GM12878 (cell line): ENCODE results near the gene F2RL3. TPM values are rescaled to one million over a fixed set of nuclear protein-coding genes. Genes with fewer than 3 reads are reported as not detected.

Source experiments
- ATAC-seq: fragments of 200-7000 bp; cut with Tn5 transposase; 3 replicates; pipeline ENCODE4 v1.9.1; 2020; ENCODE audit warnings: mild to moderate bottlenecking, moderate library complexity
- BruUV-seq: library from RNA; stranded (reverse); fragments of 400-500 nt; replicated peaks from 2 replicates; lab custom pipeline; 2021; lab: Mats Ljungman, UMichigan
- CTCF ChIA-PET: fragments of 300-600 bp; sonication (Branson Sonifier 250); formaldehyde crosslinking; extraction: SDS; loops from one replicate; lab custom pipeline; 2021; ENCODE audit warnings: inconsistent platforms; lab: Yijun Ruan, JAX
- POLR2A ChIA-PET: fragments of 350-600 bp; formaldehyde crosslinking; extraction: SDS; loops from one replicate; lab custom pipeline; 2021; ENCODE audit warnings: inconsistent platforms; lab: Charles Lee
- RAD21 ChIA-PET: fragments of 300-600 bp; sonication (Branson Sonifier 250); formaldehyde crosslinking; loops from one replicate; lab custom pipeline; 2023; ENCODE audit warnings: antibody characterized with exemption; ENCODE audit not compliant: unreplicated experiment; lab: Charles Lee
- SMC1A ChIA-PET: fragments of 300-600 bp; sonication (Branson Sonifier 250); formaldehyde crosslinking; loops from one replicate; lab custom pipeline; 2023; ENCODE audit not compliant: unreplicated experiment, uncharacterized antibody; lab: Charles Lee
- DNase-seq: peaks from one replicate; pipeline ENCODE4 v3.0.0-alpha.2; 2011; ENCODE audit warnings: low read depth, low spot score
- FAIRE-seq: peaks from 3 replicates; lab custom pipeline; 2011; peaks lifted over from hg19 to GRCh38; lab: Jason Lieb, UNC
- H2AFZ ChIP-seq: 2 replicates; pipeline ENCODE4 v1.6.0; 2011; ENCODE audit warnings: low read depth, low read length, control low read depth; ENCODE audit not compliant: control insufficient read depth
- H3K27ac ChIP-seq: 2 replicates; pipeline ENCODE4 v1.5.1; 2011; ENCODE audit warnings: control low read depth; ENCODE audit not compliant: control insufficient read depth, insufficient read depth
- H3K27me3 ChIP-seq, 2 experiments: replicated peaks in 1 of 2; 2 replicates each; pipeline versions ENCODE4 v1.6.0 to v1.6.1; 2011; ENCODE audit warnings: low read length in 1 of 2; ENCODE audit not compliant: control insufficient read depth in 2 of 2, insufficient read depth in 2 of 2
- H3K36me3 ChIP-seq, 2 experiments: 2 replicates each; pipeline ENCODE4 v1.5.1; 2011; ENCODE audit warnings: low read length in 1 of 2; ENCODE audit not compliant: control insufficient read depth in 2 of 2, insufficient read depth in 2 of 2
- H3K4me1 ChIP-seq: 2 replicates; pipeline ENCODE4 v1.6.1; 2011; ENCODE audit warnings: mild to moderate bottlenecking, low read length, moderate library complexity, mixed read lengths; ENCODE audit not compliant: control insufficient read depth, insufficient read depth
- H3K4me2 ChIP-seq: 2 replicates; pipeline ENCODE4 v1.6.0; 2011; ENCODE audit warnings: control low read depth; ENCODE audit not compliant: control insufficient read depth, insufficient read depth
- H3K4me3 ChIP-seq: fragments of 200-600 bp; sonication (generic); 2 replicates; pipeline ENCODE4 v1.5.1; 2016
- H3K79me2 ChIP-seq: 2 replicates; pipeline ENCODE4 v1.6.0; 2011; ENCODE audit warnings: low read length; ENCODE audit not compliant: control insufficient read depth, insufficient read depth
- H3K9ac ChIP-seq: 2 replicates; pipeline ENCODE4 v1.8.0; 2011; ENCODE audit warnings: low read length, control low read depth, mixed read lengths; ENCODE audit not compliant: control insufficient read depth, insufficient read depth
- H3K9me3 ChIP-seq: replicated peaks from 3 replicates; pipeline ENCODE4 v1.5.1; 2011; ENCODE audit warnings: mild to moderate bottlenecking, low read length; ENCODE audit not compliant: control insufficient read depth, insufficient read depth
- H4K20me1 ChIP-seq: 2 replicates; pipeline ENCODE4 v1.6.0; 2011; ENCODE audit not compliant: control insufficient read depth, insufficient read depth
- CBX3 ChIP-seq: fragments of 200-600 bp; sonication (generic); IDR thresholded peaks from 2 replicates; pipeline ENCODE4 v1.6.1; 2016; ENCODE audit warnings: low read depth, borderline replicate concordance
- GATAD2B ChIP-seq: fragments of 450-650 bp; conservative IDR thresholded peaks from 2 replicates; pipeline ENCODE4 v1.6.1; 2017; ENCODE audit warnings: low read depth, mild to moderate bottlenecking, moderate library complexity
- IRF4 ChIP-seq: IDR thresholded peaks from 2 replicates; pipeline ENCODE4 v1.6.1; 2011; ENCODE audit warnings: low read depth, low read length
- NFXL1 ChIP-seq: fragments of 450-650 bp; IDR thresholded peaks from 2 replicates; pipeline ENCODE4 v1.6.1; 2017; ENCODE audit warnings: antibody characterized with exemption, mild to moderate bottlenecking, borderline replicate concordance
- NFYB ChIP-seq: IDR thresholded peaks from 2 replicates; pipeline ENCODE4 v1.6.1; 2011; ENCODE audit warnings: low read depth, mild to moderate bottlenecking, low read length, improper control_type of control experiment, moderate library complexity; ENCODE audit not compliant: insufficient read depth
- RCOR1 ChIP-seq: conservative IDR thresholded peaks from 2 replicates; pipeline ENCODE4 v1.6.1; 2012; ENCODE audit warnings: low read depth, low read length, improper control_type of control experiment
- RUNX3 ChIP-seq: IDR thresholded peaks from 2 replicates; pipeline ENCODE4 v1.6.1; 2012; ENCODE audit warnings: low read length, inconsistent platforms
- TCF12 ChIP-seq: IDR thresholded peaks from 2 replicates; pipeline ENCODE4 v1.6.1; 2011; ENCODE audit warnings: low read depth, mild to moderate bottlenecking, low read length
- TCF3 ChIP-seq: IDR thresholded peaks from 2 replicates; pipeline ENCODE4 v1.6.1; 2012; ENCODE audit warnings: low read depth, mild to moderate bottlenecking, low read length, borderline replicate concordance; ENCODE audit not compliant: insufficient read depth
- WGBS: methylation state at CpG from one replicate; pipeline ENCODE4 v1.1.6; 2016; ENCODE audit warnings: low lambda C conversion rate; ENCODE audit not compliant: insufficient replicate concordance, insufficient coverage; ENCODE audit errors: missing lambda C conversion rate; 5-methylcytosine and 5-hydroxymethylcytosine counted together
- in situ Hi-C: fragments of 300-500 bp; cut with MboI; formaldehyde crosslinking; loops from 9 replicates; pipeline ENCODE4 v1.14.3; 2018; ENCODE audit warnings: mixed read lengths
- intact Hi-C: fragments of 100-400 bp; cut with micrococcal nuclease; formaldehyde crosslinking; loops from one replicate; pipeline ENCODE4 v1.14.2; 2022; ENCODE audit not compliant: unreplicated experiment
- polyA plus RNA-seq, 11 experiments: library from polyadenylated mRNA; depleted of rRNA in 4 of 11; unstranded in 6 of 11; stranded (reverse) in 5 of 11; fragments of >200 nt; fragmentation: Nextera tagmentation in 4 of 11; fragmentation: Illumina TruSeq in 1 of 11; extraction: Ambion mirVana in 4 of 11; extraction: Trizol in 1 of 11; gene quantifications; 1 replicate in 1 of 11; 2 replicates in 10 of 11; pipeline versions ENCODE4 v1.2.1 to v1.2.3, GENCODE V29; 2011 to 2016; ENCODE audit warnings: inconsistent platforms in 2 of 11, missing spikeins in 2 of 11, low read depth in 1 of 11
- total RNA-seq, 4 experiments: library from RNA; depleted of rRNA in 3 of 4; stranded (reverse); fragments of >200 nt in 3 of 4; fragmentation: Illumina TruSeq in 1 of 4; extraction: Trizol in 1 of 4; gene quantifications; 2 replicates each; pipeline versions ENCODE4 v1.2.1 to v1.2.3, GENCODE V29; 2013 to 2021
- TF ChIP-seq, protein P1 (sequence below): fragments of 450-650 bp; IDR thresholded peaks from 2 replicates; pipeline ENCODE4 v1.6.1; 2016; ENCODE audit warnings: mild to moderate bottlenecking, moderate library complexity, borderline replicate concordance
- TF ChIP-seq, protein P2 (sequence below): fragments of 450-650 bp; IDR thresholded peaks from 2 replicates; pipeline ENCODE4 v1.6.1; 2016; ENCODE audit warnings: mild to moderate bottlenecking
- TF ChIP-seq, protein P3 (sequence below): IDR thresholded peaks from 2 replicates; pipeline ENCODE4 v1.6.1; 2012; ENCODE audit warnings: low read depth, low read length, improper control_type of control experiment
- TF ChIP-seq, protein P4 (sequence below): fragments of 450-650 bp; IDR thresholded peaks from 2 replicates; pipeline ENCODE4 v1.6.1; 2018; ENCODE audit warnings: mild to moderate bottlenecking, low read depth, moderate library complexity; ENCODE audit not compliant: partially characterized antibody

The F2RL3 gene
- total and polyA plus RNA-seq, 10 of the 15 experiments (the other 5 are each of a cell fraction or from before 2014, with no cell fraction given), result 0.01 to 1.2 (median 0.29) TPM

DNA sequence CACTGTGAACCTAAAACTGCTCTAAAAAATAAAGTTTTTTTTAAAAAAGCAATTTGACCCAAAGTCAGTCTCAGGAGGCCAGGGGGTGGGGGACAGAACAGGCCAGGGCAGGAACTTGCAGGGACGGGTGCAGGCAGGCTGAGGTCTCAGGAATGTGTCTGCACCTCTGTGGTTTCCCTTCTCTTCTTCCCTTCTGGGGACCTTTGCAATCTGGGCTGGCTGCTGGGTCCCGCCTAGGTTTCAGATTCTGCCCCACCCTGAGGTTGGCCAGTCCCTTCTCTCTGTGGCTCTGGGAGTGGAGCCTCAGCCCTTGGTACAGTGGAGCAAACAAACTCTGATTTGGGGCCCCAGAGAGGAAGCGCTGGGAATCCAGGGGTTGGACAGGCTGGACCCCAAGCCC, 5.3 kb upstream of the F2RL3 start (continued):
- TF ChIP-seq, protein P1, sequence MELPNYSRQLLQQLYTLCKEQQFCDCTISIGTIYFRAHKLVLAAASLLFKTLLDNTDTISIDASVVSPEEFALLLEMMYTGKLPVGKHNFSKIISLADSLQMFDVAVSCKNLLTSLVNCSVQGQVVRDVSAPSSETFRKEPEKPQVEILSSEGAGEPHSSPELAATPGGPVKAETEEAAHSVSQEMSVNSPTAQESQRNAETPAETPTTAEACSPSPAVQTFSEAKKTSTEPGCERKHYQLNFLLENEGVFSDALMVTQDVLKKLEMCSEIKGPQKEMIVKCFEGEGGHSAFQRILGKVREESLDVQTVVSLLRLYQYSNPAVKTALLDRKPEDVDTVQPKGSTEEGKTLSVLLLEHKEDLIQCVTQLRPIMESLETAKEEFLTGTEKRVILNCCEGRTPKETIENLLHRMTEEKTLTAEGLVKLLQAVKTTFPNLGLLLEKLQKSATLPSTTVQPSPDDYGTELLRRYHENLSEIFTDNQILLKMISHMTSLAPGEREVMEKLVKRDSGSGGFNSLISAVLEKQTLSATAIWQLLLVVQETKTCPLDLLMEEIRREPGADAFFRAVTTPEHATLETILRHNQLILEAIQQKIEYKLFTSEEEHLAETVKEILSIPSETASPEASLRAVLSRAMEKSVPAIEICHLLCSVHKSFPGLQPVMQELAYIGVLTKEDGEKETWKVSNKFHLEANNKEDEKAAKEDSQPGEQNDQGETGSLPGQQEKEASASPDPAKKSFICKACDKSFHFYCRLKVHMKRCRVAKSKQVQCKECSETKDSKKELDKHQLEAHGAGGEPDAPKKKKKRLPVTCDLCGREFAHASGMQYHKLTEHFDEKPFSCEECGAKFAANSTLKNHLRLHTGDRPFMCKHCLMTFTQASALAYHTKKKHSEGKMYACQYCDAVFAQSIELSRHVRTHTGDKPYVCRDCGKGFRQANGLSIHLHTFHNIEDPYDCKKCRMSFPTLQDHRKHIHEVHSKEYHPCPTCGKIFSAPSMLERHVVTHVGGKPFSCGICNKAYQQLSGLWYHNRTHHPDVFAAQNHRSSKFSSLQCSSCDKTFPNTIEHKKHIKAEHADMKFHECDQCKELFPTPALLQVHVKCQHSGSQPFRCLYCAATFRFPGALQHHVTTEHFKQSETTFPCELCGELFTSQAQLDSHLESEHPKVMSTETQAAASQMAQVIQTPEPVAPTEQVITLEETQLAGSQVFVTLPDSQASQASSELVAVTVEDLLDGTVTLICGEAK, result no peak

- POLR2A ChIA-PET, result interaction anchor here (0.7 kb wide), 1 partner anchor 171 kb away, joined by 3 read pairs; no protein-coding TSS in a partner anchor
- H3K9ac ChIP-seq, result no peak overlapping the region
- WGBS, result 25% methylated on average over 5 of the region's 5 CpGs
- no peaks in the 10 kb centered on the region for H3K79me2 ChIP-seq
- BruUV-seq, result no TSS peak
- in situ Hi-C loops (no loop called here), intact Hi-C loops (no loop called here)
- SMC1A ChIA-PET, result interaction anchor here (0.6 kb wide), 1 partner anchor 179 kb away, joined by 3 read pairs; no protein-coding TSS in a partner anchor
- no peak for DNase-seq
- no peaks in the 10 kb centered on the region; a peak in 1 of 4 replicates for H3K36me3 ChIP-seq
- H3K4me3 ChIP-seq, result no peak overlapping the region
- H3K27ac ChIP-seq, result no peak overlapping the region
- no peak overlapping the region for H2AFZ ChIP-seq
- FAIRE-seq, result no peak
- CTCF ChIA-PET, result interaction anchor here (0.6 kb wide), 1 partner anchor 170 kb away, joined by 5 read pairs; no protein-coding TSS in a partner anchor
- H3K4me1 ChIP-seq, result peaks cover 19% of the 10 kb centered on the region
- no peak for ATAC-seq
- RAD21 ChIA-PET, result interaction anchor here (0.6 kb wide), 1 partner anchor 843 kb away, joined by 3 read pairs; no protein-coding TSS in a partner anchor
- no peaks in the 10 kb centered on the region for H3K27me3 ChIP-seq
- H3K4me2 ChIP-seq, result no peak overlapping the region
- H3K9me3 ChIP-seq, result peaks cover 16% of the 10 kb centered on the region; the same call in 2 of the 3 replicates
- H4K20me1 ChIP-seq, result no peaks in the 10 kb centered on the region
- TF ChIP-seq CBX3 (no peak), IRF4 (no peak), TCF12 (no peak), GATAD2B (no peak), RCOR1 (no peak), NFXL1 (no peak), NFYB (no peak), RUNX3 (no peak), TCF3 (no peak)
- TF ChIP-seq, protein P2, sequence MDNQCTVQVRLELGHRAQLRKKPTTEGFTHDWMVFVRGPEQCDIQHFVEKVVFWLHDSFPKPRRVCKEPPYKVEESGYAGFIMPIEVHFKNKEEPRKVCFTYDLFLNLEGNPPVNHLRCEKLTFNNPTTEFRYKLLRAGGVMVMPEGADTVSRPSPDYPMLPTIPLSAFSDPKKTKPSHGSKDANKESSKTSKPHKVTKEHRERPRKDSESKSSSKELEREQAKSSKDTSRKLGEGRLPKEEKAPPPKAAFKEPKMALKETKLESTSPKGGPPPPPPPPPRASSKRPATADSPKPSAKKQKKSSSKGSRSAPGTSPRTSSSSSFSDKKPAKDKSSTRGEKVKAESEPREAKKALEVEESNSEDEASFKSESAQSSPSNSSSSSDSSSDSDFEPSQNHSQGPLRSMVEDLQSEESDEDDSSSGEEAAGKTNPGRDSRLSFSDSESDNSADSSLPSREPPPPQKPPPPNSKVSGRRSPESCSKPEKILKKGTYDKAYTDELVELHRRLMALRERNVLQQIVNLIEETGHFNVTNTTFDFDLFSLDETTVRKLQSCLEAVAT, result no peak
- TF ChIP-seq, protein P3, sequence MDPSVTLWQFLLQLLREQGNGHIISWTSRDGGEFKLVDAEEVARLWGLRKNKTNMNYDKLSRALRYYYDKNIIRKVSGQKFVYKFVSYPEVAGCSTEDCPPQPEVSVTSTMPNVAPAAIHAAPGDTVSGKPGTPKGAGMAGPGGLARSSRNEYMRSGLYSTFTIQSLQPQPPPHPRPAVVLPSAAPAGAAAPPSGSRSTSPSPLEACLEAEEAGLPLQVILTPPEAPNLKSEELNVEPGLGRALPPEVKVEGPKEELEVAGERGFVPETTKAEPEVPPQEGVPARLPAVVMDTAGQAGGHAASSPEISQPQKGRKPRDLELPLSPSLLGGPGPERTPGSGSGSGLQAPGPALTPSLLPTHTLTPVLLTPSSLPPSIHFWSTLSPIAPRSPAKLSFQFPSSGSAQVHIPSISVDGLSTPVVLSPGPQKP, result no peak
- TF ChIP-seq, protein P4, sequence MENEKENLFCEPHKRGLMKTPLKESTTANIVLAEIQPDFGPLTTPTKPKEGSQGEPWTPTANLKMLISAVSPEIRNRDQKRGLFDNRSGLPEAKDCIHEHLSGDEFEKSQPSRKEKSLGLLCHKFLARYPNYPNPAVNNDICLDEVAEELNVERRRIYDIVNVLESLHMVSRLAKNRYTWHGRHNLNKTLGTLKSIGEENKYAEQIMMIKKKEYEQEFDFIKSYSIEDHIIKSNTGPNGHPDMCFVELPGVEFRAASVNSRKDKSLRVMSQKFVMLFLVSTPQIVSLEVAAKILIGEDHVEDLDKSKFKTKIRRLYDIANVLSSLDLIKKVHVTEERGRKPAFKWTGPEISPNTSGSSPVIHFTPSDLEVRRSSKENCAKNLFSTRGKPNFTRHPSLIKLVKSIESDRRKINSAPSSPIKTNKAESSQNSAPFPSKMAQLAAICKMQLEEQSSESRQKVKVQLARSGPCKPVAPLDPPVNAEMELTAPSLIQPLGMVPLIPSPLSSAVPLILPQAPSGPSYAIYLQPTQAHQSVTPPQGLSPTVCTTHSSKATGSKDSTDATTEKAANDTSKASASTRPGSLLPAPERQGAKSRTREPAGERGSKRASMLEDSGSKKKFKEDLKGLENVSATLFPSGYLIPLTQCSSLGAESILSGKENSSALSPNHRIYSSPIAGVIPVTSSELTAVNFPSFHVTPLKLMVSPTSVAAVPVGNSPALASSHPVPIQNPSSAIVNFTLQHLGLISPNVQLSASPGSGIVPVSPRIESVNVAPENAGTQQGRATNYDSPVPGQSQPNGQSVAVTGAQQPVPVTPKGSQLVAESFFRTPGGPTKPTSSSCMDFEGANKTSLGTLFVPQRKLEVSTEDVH, result no peak
Observed at GRCh38 chr19:16885166-16885565, 3.6 kb upstream of the F2RL3 start.
